IMR-90 (cell line): ENCODE data around the gene CDK14. TPM values are rescaled to one million over a fixed set of nuclear protein-coding genes. Genes with fewer than 3 reads are reported as not detected.

ENCODE experiments used
- ATAC-seq: fragments of 200-7000 bp; cut with Tn5 transposase; 2 replicates; pipeline ENCODE4 v1.9.1; 2020; ENCODE audit warnings: low read depth, mild to moderate bottlenecking, moderate library complexity
- BruUV-seq: library from RNA; stranded (reverse); fragments of 400-500 nt; replicated peaks from 2 replicates; lab custom pipeline; 2021; lab: Mats Ljungman, UMichigan
- CTCF ChIA-PET: fragments of 300-600 bp; formaldehyde crosslinking; extraction: SDS; loops from one replicate; lab custom pipeline; 2021; ENCODE audit warnings: antibody characterized with exemption; lab: Yijun Ruan, JAX
- POLR2A ChIA-PET: fragments of 300-600 bp; sonication (Branson Sonifier 250); formaldehyde crosslinking; loops from one replicate; lab custom pipeline; 2022; ENCODE audit warnings: antibody characterized with exemption; ENCODE audit not compliant: unreplicated experiment; lab: Charles Lee
- DNase-seq: peaks from one replicate; pipeline ENCODE4 v3.0.0; 2013
- H2AFZ ChIP-seq: replicated peaks from 2 replicates; pipeline ENCODE3; 2013; ENCODE audit warnings: low read length, mild to moderate bottlenecking; ENCODE audit not compliant: poor library complexity
- H2AK5ac ChIP-seq: 2 replicates; pipeline ENCODE4 v1.6.1; 2013; ENCODE audit warnings: low read depth, low read length, inconsistent platforms
- H2AK9ac ChIP-seq: replicated peaks from 2 replicates; pipeline ENCODE3; 2013; ENCODE audit warnings: mild to moderate bottlenecking, low read depth, low read length, moderate library complexity; ENCODE audit not compliant: poor library complexity
- H2BK120ac ChIP-seq: 2 replicates; pipeline ENCODE4 v1.6.1; 2013; ENCODE audit warnings: low read depth, low read length, inconsistent platforms
- H2BK15ac ChIP-seq: 3 replicates; pipeline ENCODE4 v1.6.1; 2013; ENCODE audit warnings: low read depth, low read length, inconsistent platforms
- H2BK20ac ChIP-seq: 2 replicates; pipeline ENCODE4 v1.6.1; 2013; ENCODE audit warnings: low read depth, mild to moderate bottlenecking, inconsistent platforms, low read length, moderate library complexity
- H2BK5ac ChIP-seq: 2 replicates; pipeline ENCODE4 v1.6.1; 2013; ENCODE audit warnings: mild to moderate bottlenecking, low read depth, low read length, inconsistent platforms; ENCODE audit not compliant: poor library complexity, severe bottlenecking
- H3K14ac ChIP-seq: replicated peaks from 2 replicates; pipeline ENCODE4 v1.6.1; 2013; ENCODE audit warnings: low read depth, low read length, inconsistent platforms
- H3K18ac ChIP-seq: 2 replicates; pipeline ENCODE4 v1.6.1; 2013; ENCODE audit warnings: low read depth, low read length, control low read depth
- H3K23ac ChIP-seq: 2 replicates; pipeline ENCODE4 v1.6.1; 2013; ENCODE audit warnings: low read depth, low read length, inconsistent platforms
- H3K27ac ChIP-seq: 2 replicates; pipeline ENCODE4 v1.5.1; 2013; ENCODE audit warnings: mild to moderate bottlenecking, control low read depth, low read length; ENCODE audit not compliant: insufficient read depth
- H3K27me3 ChIP-seq: 2 replicates; pipeline ENCODE4 v1.6.1; 2013; ENCODE audit warnings: low read length; ENCODE audit not compliant: control insufficient read depth, insufficient read depth
- H3K36me3 ChIP-seq: 2 replicates; pipeline ENCODE4 v1.6.1; 2013; ENCODE audit warnings: low read length, mixed read lengths; ENCODE audit not compliant: control insufficient read depth, insufficient read depth
- H3K4ac ChIP-seq: 2 replicates; pipeline ENCODE4 v1.6.1; 2013; ENCODE audit warnings: low read depth, low read length, inconsistent platforms
- H3K4me1 ChIP-seq: 2 replicates; pipeline ENCODE4 v1.6.1; 2013; ENCODE audit warnings: low read length, mixed read lengths; ENCODE audit not compliant: control insufficient read depth, insufficient read depth
- H3K4me2 ChIP-seq: 2 replicates; pipeline ENCODE4 v1.6.1; 2013; ENCODE audit warnings: low read depth, mild to moderate bottlenecking, control low read depth, low read length, moderate library complexity
- H3K4me3 ChIP-seq: 2 replicates; pipeline ENCODE4 v1.5.1; 2013; ENCODE audit warnings: low read depth, mild to moderate bottlenecking, control low read depth, low read length, moderate library complexity; ENCODE audit not compliant: insufficient read depth
- H3K56ac ChIP-seq: 2 replicates; pipeline ENCODE4 v1.6.1; 2013; ENCODE audit warnings: low read length, inconsistent platforms; ENCODE audit not compliant: insufficient read depth; ENCODE audit errors: extremely low read depth
- H3K79me1 ChIP-seq, 2 experiments: 2 replicates each; pipeline ENCODE4 v1.6.1; 2013; ENCODE audit warnings: low read length in 2 of 2, inconsistent platforms in 1 of 2, low read depth in 1 of 2
- H3K9ac ChIP-seq: 2 replicates; pipeline ENCODE4 v1.6.1; 2013; ENCODE audit warnings: low read depth, low read length, control low read depth
- H3K9me1 ChIP-seq: 2 replicates; pipeline ENCODE4 v1.6.1; 2013; ENCODE audit warnings: low read length, inconsistent platforms; ENCODE audit not compliant: insufficient read depth
- H3K9me3 ChIP-seq: 2 replicates; pipeline ENCODE4 v1.6.1; 2013; ENCODE audit warnings: low read length; ENCODE audit not compliant: control insufficient read depth, insufficient read depth
- H4K20me1 ChIP-seq: 2 replicates; pipeline ENCODE4 v1.6.1; 2013; ENCODE audit warnings: low read length, inconsistent platforms; ENCODE audit not compliant: insufficient read depth
- H4K5ac ChIP-seq: 2 replicates; pipeline ENCODE4 v1.6.1; 2013; ENCODE audit warnings: mild to moderate bottlenecking, low read depth, low read length, control low read depth
- H4K8ac ChIP-seq, 2 experiments: 2 replicates each; pipeline ENCODE4 v1.6.1; 2013; ENCODE audit warnings: low read depth in 2 of 2, low read length in 2 of 2, control low read depth in 1 of 2, inconsistent platforms in 1 of 2
- H4K91ac ChIP-seq: 2 replicates; pipeline ENCODE4 v1.6.1; 2013; ENCODE audit warnings: low read depth, low read length, inconsistent platforms; ENCODE audit not compliant: insufficient read depth
- BHLHE40 ChIP-seq: fragments of 150-350 bp; IDR thresholded peaks from 2 replicates; pipeline ENCODE4 v1.6.1; 2016; ENCODE audit warnings: mild to moderate bottlenecking, low read depth, low read length
- CHD1 ChIP-seq: IDR thresholded peaks from 2 replicates; pipeline ENCODE4 v1.6.1; 2012; ENCODE audit warnings: low read depth, low read length, improper control_type of control experiment
- FOS ChIP-seq: fragments of 150-350 bp; IDR thresholded peaks from 2 replicates; pipeline ENCODE4 v1.6.1; 2016; ENCODE audit warnings: low read depth, low read length
- MAFK ChIP-seq: IDR thresholded peaks from 2 replicates; pipeline ENCODE4 v1.6.1; 2012; ENCODE audit warnings: low read depth, low read length, improper control_type of control experiment
- MXI1 ChIP-seq: IDR thresholded peaks from 2 replicates; pipeline ENCODE4 v1.6.1; 2012; ENCODE audit warnings: low read depth, mild to moderate bottlenecking, low read length, moderate library complexity, borderline replicate concordance
- NFE2L2 ChIP-seq: fragments of 150-350 bp; IDR thresholded peaks from 2 replicates; pipeline ENCODE4 v1.6.1; 2016; ENCODE audit warnings: low read depth, mild to moderate bottlenecking, low read length
- POLR2A ChIP-seq: IDR thresholded peaks from 2 replicates; pipeline ENCODE4 v1.6.1; 2012; ENCODE audit warnings: mild to moderate bottlenecking, low read depth, low read length
- RAD21 ChIP-seq: IDR thresholded peaks from 2 replicates; pipeline ENCODE4 v1.6.1; 2012; ENCODE audit warnings: low read length, improper control_type of control experiment
- RCOR1 ChIP-seq: IDR thresholded peaks from 2 replicates; pipeline ENCODE4 v1.6.1; 2012; ENCODE audit warnings: mild to moderate bottlenecking, low read length, improper control_type of control experiment; ENCODE audit not compliant: insufficient replicate concordance
- USF2 ChIP-seq: fragments of 150-350 bp; IDR thresholded peaks from 2 replicates; pipeline ENCODE4 v1.6.1; 2017; ENCODE audit warnings: mild to moderate bottlenecking, antibody characterized with exemption, low read length, low read depth
- dilution Hi-C: fragments of 300-500 bp; cut with HindIII; formaldehyde crosslinking; loops from one replicate; pipeline ENCODE4 v1.14.3; 2018; ENCODE audit warnings: low sequenced_read_pairs; ENCODE audit not compliant: unreplicated experiment
- in situ Hi-C: fragments of 300-500 bp; cut with MboI; formaldehyde crosslinking; loops from 3 replicates; pipeline ENCODE4 v1.14.3; 2019; ENCODE audit warnings: low sequenced_read_pairs, inconsistent platforms, mixed read lengths
- intact Hi-C: fragments of 100-400 bp; cut with micrococcal nuclease; formaldehyde crosslinking; loops from 2 replicates; pipeline ENCODE4 v1.10.0; 2022
- polyA plus RNA-seq, 3 experiments: library from polyadenylated mRNA; depleted of rRNA; stranded (reverse); fragments of >200 nt; gene quantifications; 2 replicates each; pipeline ENCODE4 v1.2.3, GENCODE V29; 2012; ENCODE audit warnings: low replicate concordance in 1 of 3
- total RNA-seq: library from RNA; depleted of rRNA; stranded (reverse); fragments of >200 nt; gene quantifications from 2 replicates; pipeline ENCODE4 v1.2.3, GENCODE V29; 2012
- TF ChIP-seq, protein P1 (sequence below): conservative IDR thresholded peaks from 2 replicates; pipeline ENCODE4 v1.5.1; 2012; ENCODE audit warnings: mild to moderate bottlenecking, low read depth, low read length, improper control_type of control experiment

Gene CDK14
- total and polyA plus RNA-seq, 2 of the 4 experiments (the other 2 are of a cell fraction), result 10.1 to 29.6 TPM

DNA sequence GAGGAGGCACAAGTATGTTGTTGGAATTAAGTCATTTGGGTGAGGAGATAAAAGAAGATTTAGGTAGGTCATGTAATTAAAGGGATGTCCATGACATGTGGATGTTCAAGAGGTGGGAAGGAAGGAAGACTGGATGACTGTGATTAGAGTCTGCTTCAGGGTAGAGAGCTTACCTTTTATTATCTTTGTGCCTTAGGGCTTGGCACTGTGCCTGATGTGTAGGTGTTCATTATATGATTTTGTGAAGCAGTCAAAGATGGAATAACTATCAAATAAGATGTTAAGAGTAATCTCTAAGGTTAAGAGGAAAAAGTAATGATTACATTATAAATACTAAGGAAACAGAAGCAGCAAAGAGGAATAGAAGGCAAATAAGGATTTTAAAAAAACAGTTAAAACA, 97.8 kb downstream of the CDK14 start:
- Histone ChIP-seq H3K27ac (no peak overlapping the region), H3K79me1 (peaks cover 10 to 23% of the 10 kb centered on the region in 2 experiments; a peak in 3 of 4 replicates), H3K18ac (no peak overlapping the region), H4K91ac (no peak overlapping the region), H2AFZ (no peak overlapping the region), H3K4me3 (no peak overlapping the region), H3K9ac (no peak overlapping the region), H4K8ac (no peak overlapping the region), H3K4me2 (no peak overlapping the region), H3K4me1 (peaks cover 7% of the 10 kb centered on the region), H3K23ac (no peak overlapping the region), H2BK15ac (no peak overlapping the region), H3K9me3 (no peaks in the 10 kb centered on the region), H2BK5ac (no peak overlapping the region), H4K20me1 (peaks cover 4% of the 10 kb centered on the region; the same call in 1 of the 2 replicates), H3K14ac (no peak overlapping the region), H2BK20ac (no peak overlapping the region), H3K27me3 (no peaks in the 10 kb centered on the region), H3K9me1 (no peaks in the 10 kb centered on the region), H4K5ac (no peak overlapping the region), H3K4ac (no peak overlapping the region), H3K56ac (no peak overlapping the region), H2BK120ac (no peak overlapping the region), H2AK9ac (no peak overlapping the region), H3K36me3 (no peaks in the 10 kb centered on the region), H2AK5ac (no peak overlapping the region)
- DNase-seq (no peak), ATAC-seq (no peak)
- POLR2A ChIA-PET, result no interaction called here
- CTCF ChIA-PET, result interaction anchor here (0.7 kb wide), 1 partner anchor 533 kb away, joined by 4 read pairs; no protein-coding TSS in a partner anchor
- BruUV-seq, result no TSS peak
- in situ Hi-C loops, result no loop called here
- intact Hi-C loops, result loop anchor here (5.0 kb wide), 1 partner anchor 338 kb away; no protein-coding TSS in a partner anchor
- dilution Hi-C loops, result no loop called here
- TF ChIP-seq MAFK (no peak), MXI1 (no peak), POLR2A (no peak), NFE2L2 (no peak), BHLHE40 (no peak), RAD21 (no peak), FOS (no peak), CHD1 (no peak), USF2 (no peak), RCOR1 (no peak)
- TF ChIP-seq, protein P1, sequence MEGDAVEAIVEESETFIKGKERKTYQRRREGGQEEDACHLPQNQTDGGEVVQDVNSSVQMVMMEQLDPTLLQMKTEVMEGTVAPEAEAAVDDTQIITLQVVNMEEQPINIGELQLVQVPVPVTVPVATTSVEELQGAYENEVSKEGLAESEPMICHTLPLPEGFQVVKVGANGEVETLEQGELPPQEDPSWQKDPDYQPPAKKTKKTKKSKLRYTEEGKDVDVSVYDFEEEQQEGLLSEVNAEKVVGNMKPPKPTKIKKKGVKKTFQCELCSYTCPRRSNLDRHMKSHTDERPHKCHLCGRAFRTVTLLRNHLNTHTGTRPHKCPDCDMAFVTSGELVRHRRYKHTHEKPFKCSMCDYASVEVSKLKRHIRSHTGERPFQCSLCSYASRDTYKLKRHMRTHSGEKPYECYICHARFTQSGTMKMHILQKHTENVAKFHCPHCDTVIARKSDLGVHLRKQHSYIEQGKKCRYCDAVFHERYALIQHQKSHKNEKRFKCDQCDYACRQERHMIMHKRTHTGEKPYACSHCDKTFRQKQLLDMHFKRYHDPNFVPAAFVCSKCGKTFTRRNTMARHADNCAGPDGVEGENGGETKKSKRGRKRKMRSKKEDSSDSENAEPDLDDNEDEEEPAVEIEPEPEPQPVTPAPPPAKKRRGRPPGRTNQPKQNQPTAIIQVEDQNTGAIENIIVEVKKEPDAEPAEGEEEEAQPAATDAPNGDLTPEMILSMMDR, result no peak
